Neural progenitor cell (in vitro differentiated cells): ENCODE measurements around the gene F13A1. TPM values are rescaled to one million over a fixed set of nuclear protein-coding genes. Genes with fewer than 3 reads are reported as not detected.

ENCODE experiments used
- DNase-seq: peaks from one replicate; pipeline ENCODE4 v3.0.0-alpha.2; 2016; ENCODE audit warnings: low spot score
- H2AFZ ChIP-seq: fragments of 200-600 bp; sonication (generic); replicated peaks from 2 replicates; pipeline ENCODE4 v1.6.1; 2016; ENCODE audit warnings: antibody characterized with exemption
- H3F3A ChIP-seq: fragments of 200-600 bp; sonication (generic); 2 replicates; pipeline ENCODE4 v1.6.1; 2016; ENCODE audit warnings: antibody characterized with exemption, low read depth
- H3K27ac ChIP-seq: fragments of 200-600 bp; sonication (generic); 2 replicates; pipeline ENCODE4 v1.5.1; 2016; ENCODE audit warnings: mild to moderate bottlenecking
- H3K27me3 ChIP-seq: fragments of 200-600 bp; sonication (generic); 2 replicates; pipeline ENCODE4 v1.6.1; 2016; ENCODE audit warnings: mild to moderate bottlenecking, moderate library complexity
- H3K36me3 ChIP-seq: fragments of 200-600 bp; sonication (generic); 2 replicates; pipeline ENCODE4 v1.5.1; 2016
- H3K4me1 ChIP-seq: fragments of 200-600 bp; sonication (generic); 2 replicates; pipeline ENCODE4 v1.6.1; 2016; ENCODE audit warnings: mixed run types
- H3K4me2 ChIP-seq: fragments of 200-600 bp; sonication (generic); 2 replicates; pipeline ENCODE4 v1.6.1; 2016
- H3K4me3 ChIP-seq: fragments of 200-600 bp; sonication (generic); 2 replicates; pipeline ENCODE4 v1.5.1; 2016
- H3K79me2 ChIP-seq: fragments of 200-600 bp; sonication (generic); 2 replicates; pipeline ENCODE4 v1.6.1; 2016; ENCODE audit warnings: low read depth
- H3K9ac ChIP-seq: fragments of 200-600 bp; sonication (generic); 2 replicates; pipeline ENCODE4 v1.6.1; 2016
- H3K9me3 ChIP-seq: fragments of 200-600 bp; sonication (generic); 2 replicates; pipeline ENCODE4 v1.5.1; 2016; ENCODE audit warnings: low read depth
- H4K20me1 ChIP-seq: fragments of 200-600 bp; sonication (generic); 2 replicates; pipeline ENCODE4 v1.6.1; 2016; ENCODE audit warnings: low read depth
- H3K27ac Mint-ChIP-seq: 3 replicates; pipeline ENCODE4 v1.8.0; 2021; ENCODE audit warnings: mixed read lengths
- H3K27me3 Mint-ChIP-seq: 2 replicates; pipeline ENCODE4 v1.8.0; 2022; ENCODE audit warnings: low read depth, mild to moderate bottlenecking, inconsistent platforms, moderate library complexity, mixed read lengths; ENCODE audit not compliant: insufficient read depth
- H3K36me3 Mint-ChIP-seq: 3 replicates; pipeline ENCODE4 v1.8.0; 2021; ENCODE audit warnings: mixed read lengths
- H3K4me1 Mint-ChIP-seq: 3 replicates; pipeline ENCODE4 v1.8.0; 2021; ENCODE audit warnings: mixed read lengths
- H3K4me3 Mint-ChIP-seq: 3 replicates; pipeline ENCODE4 v1.8.0; 2021; ENCODE audit warnings: mild to moderate bottlenecking, moderate library complexity, mixed read lengths
- H3K9me3 Mint-ChIP-seq: 3 replicates; pipeline ENCODE4 v1.8.0; 2020; ENCODE audit warnings: mixed read lengths
- EZH2 ChIP-seq: fragments of 200-600 bp; sonication (generic); IDR thresholded peaks from 2 replicates; pipeline ENCODE4 v1.6.1; 2017; ENCODE audit warnings: antibody characterized with exemption, mild to moderate bottlenecking, moderate library complexity
- EZH2phosphoT487 ChIP-seq: fragments of 200-600 bp; sonication (generic); IDR thresholded peaks from 2 replicates; pipeline ENCODE4 v1.6.1; 2017; ENCODE audit warnings: antibody characterized with exemption
- total RNA-seq: library from RNA; depleted of rRNA; stranded (reverse); fragments of >200 nt; gene quantifications from 2 replicates; pipeline ENCODE4 v1.2.3, GENCODE V29; 2015; ENCODE audit warnings: low replicate concordance
- TF ChIP-seq, protein P1 (sequence below): fragments of 200-600 bp; sonication (generic); IDR thresholded peaks from 2 replicates; pipeline ENCODE4 v1.5.1; 2017; ENCODE audit warnings: antibody characterized with exemption, mild to moderate bottlenecking

Gene F13A1
- total RNA-seq, 1 donor from 2014 or later, result 3.6 TPM

DNA sequence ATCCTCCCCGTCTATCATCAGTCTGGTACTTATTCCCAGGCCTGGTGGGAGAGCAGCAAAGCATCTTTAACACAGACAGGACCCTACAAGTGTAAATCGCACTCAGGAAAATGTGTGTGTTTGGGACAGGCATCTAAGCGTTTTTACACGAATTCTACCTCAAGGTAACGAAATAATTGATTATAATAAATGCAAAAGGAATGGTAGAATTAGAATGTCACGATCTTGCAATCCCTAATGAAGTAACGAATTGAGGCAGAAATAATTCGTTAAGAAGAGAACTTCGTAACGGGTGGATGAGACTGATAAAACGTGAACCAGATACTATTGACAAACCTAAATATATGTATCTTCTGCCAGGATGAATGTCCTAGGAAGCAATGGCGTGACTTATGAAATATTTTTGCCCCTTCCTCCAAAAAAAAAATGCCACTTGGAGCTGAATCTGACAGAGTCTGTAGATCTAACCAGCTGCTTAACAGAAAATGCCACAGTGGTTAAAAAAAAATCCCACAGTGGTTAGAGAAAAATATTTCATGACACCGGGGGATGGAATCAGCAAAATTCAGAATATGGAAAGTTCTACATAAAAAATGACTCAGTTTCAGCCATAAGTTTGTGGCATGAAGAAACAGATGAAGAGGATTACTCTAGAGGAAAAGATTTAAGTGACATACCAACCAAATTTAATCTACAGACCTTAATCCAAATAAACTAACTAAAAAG, 68.7 kb downstream of the F13A1 start:
- Mint-ChIP-seq H3K27me3 (no peaks in the 10 kb centered on the region), H3K4me3 (no peak overlapping the region), H3K9me3 (no peaks in the 10 kb centered on the region), H3K4me1 (peaks cover 32% of the 10 kb centered on the region), H3K36me3 (peaks cover 1% of the 10 kb centered on the region), H3K27ac (no peak overlapping the region)
- no peak for TF ChIP-seq EZH2phosphoT487
- no peak for TF ChIP-seq EZH2
- TF ChIP-seq, protein P1, sequence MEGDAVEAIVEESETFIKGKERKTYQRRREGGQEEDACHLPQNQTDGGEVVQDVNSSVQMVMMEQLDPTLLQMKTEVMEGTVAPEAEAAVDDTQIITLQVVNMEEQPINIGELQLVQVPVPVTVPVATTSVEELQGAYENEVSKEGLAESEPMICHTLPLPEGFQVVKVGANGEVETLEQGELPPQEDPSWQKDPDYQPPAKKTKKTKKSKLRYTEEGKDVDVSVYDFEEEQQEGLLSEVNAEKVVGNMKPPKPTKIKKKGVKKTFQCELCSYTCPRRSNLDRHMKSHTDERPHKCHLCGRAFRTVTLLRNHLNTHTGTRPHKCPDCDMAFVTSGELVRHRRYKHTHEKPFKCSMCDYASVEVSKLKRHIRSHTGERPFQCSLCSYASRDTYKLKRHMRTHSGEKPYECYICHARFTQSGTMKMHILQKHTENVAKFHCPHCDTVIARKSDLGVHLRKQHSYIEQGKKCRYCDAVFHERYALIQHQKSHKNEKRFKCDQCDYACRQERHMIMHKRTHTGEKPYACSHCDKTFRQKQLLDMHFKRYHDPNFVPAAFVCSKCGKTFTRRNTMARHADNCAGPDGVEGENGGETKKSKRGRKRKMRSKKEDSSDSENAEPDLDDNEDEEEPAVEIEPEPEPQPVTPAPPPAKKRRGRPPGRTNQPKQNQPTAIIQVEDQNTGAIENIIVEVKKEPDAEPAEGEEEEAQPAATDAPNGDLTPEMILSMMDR, result no peak
- Histone ChIP-seq H3K4me2 (no peak overlapping the region), H3K4me1 (peaks cover 17% of the 10 kb centered on the region), H2AFZ (no peak overlapping the region), H3K27me3 (no peaks in the 10 kb centered on the region), H3K79me2 (no peaks in the 10 kb centered on the region), H3K9me3 (no peaks in the 10 kb centered on the region), H3K36me3 (no peaks in the 10 kb centered on the region), H3K4me3 (no peak overlapping the region), H4K20me1 (no peaks in the 10 kb centered on the region), H3K27ac (no peak overlapping the region), H3F3A (peaks cover 16% of the 10 kb centered on the region), H3K9ac (no peak overlapping the region)
- no peak for DNase-seq

DNA sequence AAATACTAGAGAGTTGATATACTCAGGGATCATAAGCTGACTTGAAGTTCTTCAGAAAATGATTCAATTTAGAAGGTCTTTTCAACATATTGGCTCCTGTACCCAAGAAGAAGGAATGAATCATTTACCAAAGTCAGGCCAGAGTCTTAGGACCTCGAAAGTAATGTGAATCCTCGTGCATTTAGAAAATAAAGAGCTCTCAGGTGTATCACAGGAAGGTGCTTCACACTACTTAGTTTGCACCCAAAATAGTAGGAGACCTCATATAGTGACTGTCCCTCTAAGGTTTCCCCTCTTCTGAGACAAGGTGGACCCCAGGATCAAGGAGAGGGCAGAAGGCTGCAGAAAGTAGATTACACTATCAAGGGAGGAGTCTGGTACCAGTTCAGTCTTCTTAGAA, 71.8 kb downstream of the F13A1 start:
- no peak overlapping the region for H3K27ac ChIP-seq
- Mint-ChIP-seq H3K27ac (no peak overlapping the region), H3K9me3 (no peaks in the 10 kb centered on the region), H3K4me1 (peaks cover 18% of the 10 kb centered on the region), H3K27me3 (no peaks in the 10 kb centered on the region), H3K4me3 (no peak overlapping the region), H3K36me3 (peaks cover 1% of the 10 kb centered on the region)
- H3K4me3 ChIP-seq, result no peak overlapping the region
- H3K79me2 ChIP-seq, result no peaks in the 10 kb centered on the region
- no peak for DNase-seq
- no peaks in the 10 kb centered on the region for H3K9me3 ChIP-seq
- TF ChIP-seq EZH2phosphoT487, result no peak
- TF ChIP-seq, protein P1, result no peak
- no peak for TF ChIP-seq EZH2
- no peaks in the 10 kb centered on the region for H3K4me1 ChIP-seq
- no peak overlapping the region for H3K9ac ChIP-seq
- H3K4me2 ChIP-seq, result no peak overlapping the region
- H3K36me3 ChIP-seq, result no peaks in the 10 kb centered on the region
- no peaks in the 10 kb centered on the region for H4K20me1 ChIP-seq
- H2AFZ ChIP-seq, result no peak overlapping the region
- no peaks in the 10 kb centered on the region for H3F3A ChIP-seq
- H3K27me3 ChIP-seq, result no peaks in the 10 kb centered on the region

DNA sequence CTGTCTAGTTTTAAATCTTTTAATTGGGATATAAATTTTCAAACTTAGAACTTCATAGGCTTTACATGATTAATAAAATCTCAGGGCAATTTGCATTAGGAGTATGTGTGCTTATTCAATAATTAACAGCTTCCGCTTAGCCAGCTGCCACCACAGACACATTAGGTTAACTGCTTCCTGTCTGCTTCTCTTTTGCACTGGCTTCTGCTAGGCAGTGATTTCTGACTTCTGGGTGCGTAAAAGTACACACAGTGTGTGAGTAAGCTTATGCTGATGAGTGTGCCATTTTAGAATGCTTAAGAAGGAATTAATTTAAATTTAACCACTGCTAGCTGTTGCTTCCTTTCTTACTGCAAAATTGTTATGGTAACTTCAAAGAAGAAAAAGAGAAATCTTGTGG, 73.9 kb downstream of the F13A1 start:
- Histone ChIP-seq H3K79me2 (no peaks in the 10 kb centered on the region), H3K27ac (no peak overlapping the region), H3K9me3 (no peaks in the 10 kb centered on the region), H4K20me1 (no peaks in the 10 kb centered on the region), H3K4me1 (no peaks in the 10 kb centered on the region), H3K27me3 (no peaks in the 10 kb centered on the region), H2AFZ (no peak overlapping the region), H3K4me3 (no peak overlapping the region), H3K36me3 (no peaks in the 10 kb centered on the region), H3K9ac (no peak overlapping the region), H3K4me2 (no peak overlapping the region), H3F3A (no peaks in the 10 kb centered on the region)
- Mint-ChIP-seq H3K9me3 (peaks cover 2% of the 10 kb centered on the region), H3K27ac (no peak overlapping the region), H3K27me3 (no peaks in the 10 kb centered on the region), H3K4me1 (peaks cover 18% of the 10 kb centered on the region), H3K4me3 (no peak overlapping the region), H3K36me3 (peaks cover 1% of the 10 kb centered on the region)
- TF ChIP-seq, protein P1, result no peak
- no peak for TF ChIP-seq EZH2phosphoT487
- no peak for TF ChIP-seq EZH2
- no peak for DNase-seq
